Heart right ventricle (tissue), 16 donors: Measurements from ENCODE around the gene MLIP. TPM values are rescaled to one million over a fixed set of nuclear protein-coding genes. Genes with fewer than 3 reads are reported as not detected.
A peak's percentile ranks its signal among the peaks of the same experiment; 100 is the strongest.

Experiments
- ATAC-seq, 8 donors: fragments of 200-7000 bp; cut with Tn5 transposase; one replicate each; pipeline ENCODE4 v1.9.1; 2020; ENCODE audit warnings: mild to moderate bottlenecking in 8 of 8, moderate library complexity in 8 of 8, moderate number of reproducible peaks in 1 of 8
- DNase-seq, 2 donors: peaks; one replicate each; pipeline ENCODE4 v3.0.0-alpha.2; 2020
- H3K27ac ChIP-seq, 10 donors: fragments of 200-600 bp; sonication (generic) in 2 of 10; one replicate each; pipeline versions ENCODE4 v1.5.0 to v1.8.0; 2020 to 2022; ENCODE audit warnings: mild to moderate bottlenecking in 3 of 10
- H3K27me3 ChIP-seq, 7 donors: fragments of 200-600 bp; one replicate each; pipeline ENCODE4 v1.8.0; 2021 to 2022; ENCODE audit warnings: mild to moderate bottlenecking in 2 of 7
- H3K36me3 ChIP-seq, 9 donors: fragments of 200-600 bp; sonication (generic) in 1 of 9; one replicate each; pipeline versions ENCODE4 v1.5.0 to v1.8.0; 2020 to 2022; ENCODE audit warnings: mild to moderate bottlenecking in 2 of 9
- H3K4me1 ChIP-seq, 9 donors: fragments of 200-600 bp; sonication (generic) in 1 of 9; one replicate each; pipeline versions ENCODE4 v1.5.0 to v1.8.0; 2020 to 2022; ENCODE audit warnings: mild to moderate bottlenecking in 4 of 9
- H3K4me3 ChIP-seq, 10 donors: fragments of 200-600 bp; sonication (generic) in 2 of 10; one replicate each; pipeline versions ENCODE4 v1.5.0 to v1.8.0; 2020 to 2022; ENCODE audit warnings: mild to moderate bottlenecking in 7 of 10, moderate library complexity in 2 of 10
- H3K9me3 ChIP-seq, 11 donors: fragments of 200-600 bp in 10 of 11; sonication (generic) in 2 of 11; one replicate each; pipeline versions ENCODE4 v1.5.0 to v1.8.0; 2013 to 2022; ENCODE audit warnings: mild to moderate bottlenecking in 2 of 11, control low read depth in 1 of 11, moderate library complexity in 1 of 11
- WGBS, 2 donors: extraction: QIAGEN DNeasy Blood & Tissue Kit; methylation state at CpG; one replicate each; pipeline ENCODE4 v1.1.7; 2013; ENCODE audit warnings: inconsistent platforms in 1 of 2; 5-methylcytosine and 5-hydroxymethylcytosine counted together
- intact Hi-C, 10 donors: fragments of 100-400 bp; cut with DNase I; formaldehyde crosslinking; loops; one replicate each; pipeline versions ENCODE4 v1.11.1 to v1.14.2; 2022
- polyA plus RNA-seq, 2 donors: library from polyadenylated mRNA; stranded (reverse); fragments of 200-250 nt; gene quantifications; one replicate each; pipeline ENCODE4 v1.2.3, GENCODE V29; 2013
- total RNA-seq, 10 donors: library from RNA; stranded (reverse); fragmentation: NEBNext Ultra II Directional in 3 of 10; extraction: Animal tissue kit (Norgen Biotek cat#: 25700) in 3 of 10; gene quantifications; one replicate each; pipeline versions ENCODE4 v1.2.1 to v1.2.4, GENCODE V29; 2021 to 2023
- TF ChIP-seq, protein P1 (sequence below), 9 donors: fragments of 200-600 bp; sonication (generic) in 2 of 9; IDR thresholded peaks; one replicate each; pipeline versions ENCODE4 v1.5.0 to v1.8.0; 2021 to 2022; ENCODE audit warnings: antibody characterized with exemption in 9 of 9, mild to moderate bottlenecking in 5 of 9, moderate library complexity in 1 of 9
- donor health status: Arrhythmogenic right ventricular cardiomyopathy.
- donor health status: ischemic (EF 13 %, LVEDD 7.1; RV severe dilation, severe dysfunction).
- donor health status: healthy with polysubstance abuse.
- donor health status: DM: no; HTN: yes; CAD: no.
- donor health status: DM: no; HTN: no; CAD: no.
- donor health status: ischemic (EF 25% LVEDD 6.9; RV normal size, moderate dysfunction).
- donor health status: ischemic (EF 25% LVEDD 5.7; RV mildly dilated, moderate dysfunction).
- donor health status: healthy.
- donor health status: DM: yes; HTN: yes; CAD: no.
- donor health status: Ischemic cardiomyopathy.
- donor health status: ischemic (EF 35%, LVEDD 5.7; RV mildly dilated, moderate dysfunction).
- donor health status: nonischemic (EF 11% LVEDD 7.7; RV severe dilation, severe dysfunction).
- donor health status: DM: yes; HTN: yes; CAD: no.
- donor health status: PGD.
- donor health status: ischemic (EF 29% LVEDD 5.4; RV normal size, mild dysfunction).
- donor health status: nonischemic (EF 23%, LVEDD 6.1; RV moderate dilation, normal function).

MLIP gene
- total and polyA plus RNA-seq, 12 donors: 102 to 486 (median 394) TPM

DNA sequence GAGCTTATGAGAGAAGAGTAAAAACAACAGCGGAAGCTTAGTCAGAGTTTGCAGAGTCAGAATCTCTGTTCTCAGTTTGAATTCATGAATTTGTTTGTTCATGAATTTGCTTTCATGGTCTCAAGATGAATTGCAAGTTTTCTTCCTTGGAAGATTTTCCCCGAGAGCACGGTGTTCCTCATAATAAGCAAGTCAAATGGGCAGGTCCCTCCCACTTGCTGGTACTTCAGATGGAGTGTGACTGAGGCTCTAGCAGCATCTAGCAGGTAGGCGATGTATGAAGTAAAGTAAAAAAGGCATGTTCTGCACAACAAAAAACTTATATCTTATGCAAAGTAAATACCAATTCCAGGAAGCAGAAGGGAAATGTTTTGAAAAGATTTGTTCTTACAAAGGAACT, 15.5 kb upstream of the MLIP start:
- ATAC-seq (peak in 1 of 8 donors; percentile 36), DNase-seq (no peak)
- Histone ChIP-seq H3K4me3 (no peak overlapping the region), H3K9me3 (no peaks in the 10 kb centered on the region), H3K27ac (no peak overlapping the region), H3K27me3 (no peaks in the 10 kb centered on the region), H3K4me1 (peaks cover 0 to 59% (median 26%) of the 10 kb centered on the region in 9 donors), H3K36me3 (no peaks in the 10 kb centered on the region)
- intact Hi-C loops: no loop called here
- TF ChIP-seq, protein P1, sequence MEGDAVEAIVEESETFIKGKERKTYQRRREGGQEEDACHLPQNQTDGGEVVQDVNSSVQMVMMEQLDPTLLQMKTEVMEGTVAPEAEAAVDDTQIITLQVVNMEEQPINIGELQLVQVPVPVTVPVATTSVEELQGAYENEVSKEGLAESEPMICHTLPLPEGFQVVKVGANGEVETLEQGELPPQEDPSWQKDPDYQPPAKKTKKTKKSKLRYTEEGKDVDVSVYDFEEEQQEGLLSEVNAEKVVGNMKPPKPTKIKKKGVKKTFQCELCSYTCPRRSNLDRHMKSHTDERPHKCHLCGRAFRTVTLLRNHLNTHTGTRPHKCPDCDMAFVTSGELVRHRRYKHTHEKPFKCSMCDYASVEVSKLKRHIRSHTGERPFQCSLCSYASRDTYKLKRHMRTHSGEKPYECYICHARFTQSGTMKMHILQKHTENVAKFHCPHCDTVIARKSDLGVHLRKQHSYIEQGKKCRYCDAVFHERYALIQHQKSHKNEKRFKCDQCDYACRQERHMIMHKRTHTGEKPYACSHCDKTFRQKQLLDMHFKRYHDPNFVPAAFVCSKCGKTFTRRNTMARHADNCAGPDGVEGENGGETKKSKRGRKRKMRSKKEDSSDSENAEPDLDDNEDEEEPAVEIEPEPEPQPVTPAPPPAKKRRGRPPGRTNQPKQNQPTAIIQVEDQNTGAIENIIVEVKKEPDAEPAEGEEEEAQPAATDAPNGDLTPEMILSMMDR (IDR thresholded peaks at IDR 0.05): no peak
- WGBS, 2 donors: 82 to 84% methylated on average over 4 of the region's 4 CpGs

DNA sequence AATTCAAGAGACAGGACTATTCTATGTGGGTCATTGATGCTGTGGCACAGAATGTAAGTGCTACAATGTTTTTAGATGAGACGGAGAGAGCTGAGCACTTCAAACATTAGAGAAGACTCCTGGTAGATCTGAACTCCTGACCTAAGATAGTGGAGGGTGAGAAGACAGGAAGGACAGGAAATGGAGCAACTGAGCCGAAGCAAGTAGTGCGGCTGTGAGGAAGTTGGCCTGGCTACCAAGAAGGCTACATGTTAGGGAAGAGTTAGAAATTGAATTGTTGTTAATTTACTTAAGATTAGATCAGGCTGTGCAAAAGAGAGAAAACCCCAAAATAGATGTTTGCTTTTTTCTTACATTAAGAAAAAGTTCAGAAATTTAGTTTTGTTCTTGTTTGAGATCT, 14.4 kb upstream of the MLIP start:
- H3K9me3 ChIP-seq: no peaks in the 10 kb centered on the region
- no peak overlapping the region for H3K4me3 ChIP-seq
- intact Hi-C loops: no loop called here
- ATAC-seq: no peak
- no peaks in the 10 kb centered on the region for H3K27me3 ChIP-seq
- no peaks in the 10 kb centered on the region for H3K36me3 ChIP-seq
- WGBS, 2 donors: 64 to 77% methylated on average over 3 of the region's 3 CpGs
- no peak overlapping the region for H3K27ac ChIP-seq
- DNase-seq: no peak
- TF ChIP-seq, protein P1 (IDR thresholded peaks at IDR 0.05): no peak
- peaks cover 0 to 63% (median 30%) of the 10 kb centered on the region in 9 donors for H3K4me1 ChIP-seq

DNA sequence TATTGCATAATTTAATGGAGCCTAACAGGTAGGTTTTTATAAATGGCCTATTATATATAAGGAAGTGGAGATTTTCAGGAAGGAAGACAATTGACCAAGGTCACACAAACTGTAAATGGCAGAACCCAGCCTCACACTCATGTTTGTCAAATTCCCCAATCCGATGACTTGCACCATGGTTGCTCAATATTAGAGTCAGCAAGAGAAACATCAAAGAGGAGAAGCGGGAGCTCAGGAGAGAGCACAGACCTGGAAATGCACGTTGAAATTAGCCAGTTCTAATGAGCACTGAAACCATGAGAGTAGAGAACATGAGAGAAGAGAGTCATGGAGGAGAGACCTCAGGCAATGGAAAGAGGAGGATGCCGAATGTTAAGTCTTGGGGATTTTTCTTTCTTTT, 13.5 kb upstream of the MLIP start:
- H3K27ac ChIP-seq: no peak overlapping the region

DNA sequence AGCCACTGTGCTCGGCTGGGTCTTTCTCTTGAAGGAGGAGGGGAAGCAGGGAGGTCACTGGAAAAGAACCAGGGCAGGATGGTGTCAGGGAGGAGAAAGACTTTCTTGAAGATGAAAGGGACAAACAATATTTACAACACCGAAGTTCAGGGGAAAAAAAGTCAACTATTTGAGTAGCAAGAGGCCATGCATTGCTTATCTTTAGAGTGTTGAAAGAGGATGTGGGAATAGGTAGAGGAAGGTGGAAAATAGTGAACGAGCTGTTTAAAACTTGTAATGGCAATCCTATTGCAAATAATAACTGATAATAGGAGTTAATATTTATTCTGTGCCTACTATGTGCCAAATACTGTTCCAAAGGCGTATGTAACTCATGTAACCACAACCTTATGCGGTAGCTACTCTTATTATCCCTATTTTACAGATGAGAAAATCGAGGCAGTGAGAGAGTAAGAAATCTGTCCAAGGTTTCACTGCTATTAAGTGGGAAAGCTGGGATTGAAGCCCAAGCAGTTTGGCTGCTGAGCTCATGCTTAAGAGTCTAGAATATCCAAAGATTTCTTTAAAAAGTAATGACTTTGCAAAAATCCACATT, 12.7 kb upstream of the MLIP start:
- Histone ChIP-seq H3K36me3 (no peaks in the 10 kb centered on the region), H3K4me1 (peaks cover 4 to 65% (median 29%) of the 10 kb centered on the region in 9 donors), H3K27me3 (no peaks in the 10 kb centered on the region), H3K4me3 (no peak overlapping the region), H3K27ac (no peak overlapping the region), H3K9me3 (no peaks in the 10 kb centered on the region)
- intact Hi-C loops: no loop called here
- WGBS, 2 donors: 77 to 85% methylated on average over 6 of the region's 6 CpGs
- no peak for ATAC-seq
- no peak for DNase-seq
- TF ChIP-seq, protein P1 (IDR thresholded peaks at IDR 0.05): no peak

More for the DNA sequence above, 13.5 kb upstream of the MLIP start:
- H3K9me3 ChIP-seq: no peaks in the 10 kb centered on the region
- ATAC-seq: no peak
- H3K27me3 ChIP-seq: no peaks in the 10 kb centered on the region
- DNase-seq: no peak
- intact Hi-C loops: no loop called here
- WGBS, 2 donors: 62 to 75% methylated on average over 4 of the region's 4 CpGs
- H3K4me1 ChIP-seq: peaks cover 4 to 63% (median 29%) of the 10 kb centered on the region in 9 donors
- H3K4me3 ChIP-seq: no peak overlapping the region
- no peaks in the 10 kb centered on the region for H3K36me3 ChIP-seq
- TF ChIP-seq, protein P1 (IDR thresholded peaks at IDR 0.05): no peak
